ENCODE data around the gene TTC4. TPM values are rescaled to one million over a fixed set of nuclear protein-coding genes. Genes with fewer than 3 reads are reported as not detected.

Gene TTC4
- total RNA-seq, 4 donors from 2014 or later = 16.7 to 59.9 (median 18.2) TPM

GRCh38 chr1:54741531-54741930 lies 25.9 kb downstream of the TTC4 start:
- 82% methylated on average over 4 of the region's 4 CpGs for WGBS
- Histone ChIP-seq H3K36me3 (peaks cover 79% of the 10 kb centered on the region), H3K4me1 (no peaks in the 10 kb centered on the region), H3K4me3 (no peak overlapping the region), H3K9me3 (no peaks in the 10 kb centered on the region), H3K27ac (no peak overlapping the region), H3K27me3 (no peaks in the 10 kb centered on the region)
- TF ChIP-seq POLR2A (IDR thresholded peaks at IDR 0.05) (no peak), POLR2AphosphoS5 (IDR thresholded peaks at IDR 0.05) (no peak), EP300 (IDR thresholded peaks at IDR 0.05) (no peak)
- TF ChIP-seq, protein P1, sequence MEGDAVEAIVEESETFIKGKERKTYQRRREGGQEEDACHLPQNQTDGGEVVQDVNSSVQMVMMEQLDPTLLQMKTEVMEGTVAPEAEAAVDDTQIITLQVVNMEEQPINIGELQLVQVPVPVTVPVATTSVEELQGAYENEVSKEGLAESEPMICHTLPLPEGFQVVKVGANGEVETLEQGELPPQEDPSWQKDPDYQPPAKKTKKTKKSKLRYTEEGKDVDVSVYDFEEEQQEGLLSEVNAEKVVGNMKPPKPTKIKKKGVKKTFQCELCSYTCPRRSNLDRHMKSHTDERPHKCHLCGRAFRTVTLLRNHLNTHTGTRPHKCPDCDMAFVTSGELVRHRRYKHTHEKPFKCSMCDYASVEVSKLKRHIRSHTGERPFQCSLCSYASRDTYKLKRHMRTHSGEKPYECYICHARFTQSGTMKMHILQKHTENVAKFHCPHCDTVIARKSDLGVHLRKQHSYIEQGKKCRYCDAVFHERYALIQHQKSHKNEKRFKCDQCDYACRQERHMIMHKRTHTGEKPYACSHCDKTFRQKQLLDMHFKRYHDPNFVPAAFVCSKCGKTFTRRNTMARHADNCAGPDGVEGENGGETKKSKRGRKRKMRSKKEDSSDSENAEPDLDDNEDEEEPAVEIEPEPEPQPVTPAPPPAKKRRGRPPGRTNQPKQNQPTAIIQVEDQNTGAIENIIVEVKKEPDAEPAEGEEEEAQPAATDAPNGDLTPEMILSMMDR (IDR thresholded peaks at IDR 0.05) = no peak
- DNase-seq (ENCODE audit: low spot score in 2 of 2) = no peak

DNA sequence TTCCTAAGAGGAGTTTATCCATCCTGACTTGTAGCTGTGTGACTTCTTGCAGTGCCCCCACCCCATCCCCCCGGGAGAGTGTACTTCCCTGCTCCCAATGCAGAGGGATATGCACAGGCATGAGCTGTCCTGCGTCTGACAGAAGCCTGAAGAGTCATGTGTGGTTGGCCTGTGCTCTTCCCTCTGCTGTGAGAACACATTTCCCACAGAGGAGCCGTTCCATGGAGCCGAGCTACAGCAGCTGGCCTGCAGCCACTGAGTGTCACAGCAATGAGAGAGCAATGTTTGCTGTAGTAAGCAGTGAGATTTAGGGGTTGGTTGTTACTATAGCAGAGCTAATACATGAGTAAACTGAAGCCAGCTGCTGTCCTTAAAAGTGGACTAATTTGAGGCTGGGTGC lies 26.6 kb downstream of the TTC4 start:
- DNase-seq (ENCODE audit: low spot score in 2 of 2) = no peak
- Histone ChIP-seq H3K36me3 (peaks cover 71% of the 10 kb centered on the region), H3K9me3 (no peaks in the 10 kb centered on the region), H3K27ac (no peak overlapping the region), H3K4me3 (no peak overlapping the region), H3K27me3 (no peaks in the 10 kb centered on the region), H3K4me1 (no peaks in the 10 kb centered on the region)
- WGBS = 51% methylated on average over 4 of the region's 4 CpGs
- TF ChIP-seq POLR2A (IDR thresholded peaks at IDR 0.05) (no peak), EP300 (IDR thresholded peaks at IDR 0.05) (no peak)
- TF ChIP-seq, protein P1 (IDR thresholded peaks at IDR 0.05) = no peak

DNA sequence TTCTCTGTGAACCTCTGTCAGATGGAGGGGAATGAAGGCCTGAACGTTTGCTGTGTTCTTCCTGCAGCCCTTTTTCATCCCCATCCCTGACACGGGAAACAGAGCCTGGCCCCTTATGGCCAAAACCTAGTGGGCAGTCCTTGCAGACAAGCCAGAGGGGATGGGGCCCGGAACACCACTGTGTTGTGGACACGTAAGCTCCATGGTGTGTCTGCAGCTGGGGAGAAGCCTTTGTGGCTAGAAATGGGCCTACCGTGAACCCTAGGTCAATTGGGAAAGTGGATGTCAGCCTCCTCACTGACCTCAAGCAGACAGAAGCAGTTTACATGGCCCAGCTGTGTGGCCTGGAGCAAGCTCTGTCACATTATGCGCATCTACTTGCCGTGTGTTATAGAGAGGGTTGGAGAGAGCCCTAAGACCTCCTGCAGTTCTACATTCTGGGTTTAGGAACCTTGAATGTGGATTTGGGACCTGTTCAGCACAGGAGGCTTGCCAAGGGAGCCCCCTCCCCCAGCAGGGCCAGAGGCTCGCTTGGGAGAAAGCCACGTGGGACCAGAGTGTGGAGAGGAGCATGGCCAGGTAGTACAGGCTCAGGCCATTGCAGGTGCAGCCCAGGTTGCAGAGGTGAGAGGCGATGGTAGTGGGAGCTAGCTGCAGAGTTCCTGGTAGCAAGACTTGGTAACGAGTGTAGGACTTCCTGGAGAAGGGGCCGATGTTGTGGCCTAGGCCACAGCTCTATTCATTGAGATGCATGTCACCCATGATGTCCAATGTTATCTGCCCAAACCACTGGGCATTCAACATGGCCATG lies 28.0 kb downstream of the TTC4 start:
- no peaks in the 10 kb centered on the region for H3K9me3 ChIP-seq
- TF ChIP-seq, protein P1 (IDR thresholded peaks at IDR 0.05) = no peak
- TF ChIP-seq POLR2A (IDR thresholded peaks at IDR 0.05) (no peak), POLR2AphosphoS5 (IDR thresholded peaks at IDR 0.05) (no peak), EP300 (IDR thresholded peaks at IDR 0.05) (no peak)
- WGBS = 84% methylated on average over 11 of the region's 12 CpGs
- no peak for DNase-seq (ENCODE audit: low spot score in 2 of 2)
- H3K36me3 ChIP-seq = peaks cover 58% of the 10 kb centered on the region
- no peak overlapping the region for H3K27ac ChIP-seq
- no peaks in the 10 kb centered on the region for H3K27me3 ChIP-seq
- no peaks in the 10 kb centered on the region for H3K4me1 ChIP-seq
- H3K4me3 ChIP-seq = no peak overlapping the region

DNA sequence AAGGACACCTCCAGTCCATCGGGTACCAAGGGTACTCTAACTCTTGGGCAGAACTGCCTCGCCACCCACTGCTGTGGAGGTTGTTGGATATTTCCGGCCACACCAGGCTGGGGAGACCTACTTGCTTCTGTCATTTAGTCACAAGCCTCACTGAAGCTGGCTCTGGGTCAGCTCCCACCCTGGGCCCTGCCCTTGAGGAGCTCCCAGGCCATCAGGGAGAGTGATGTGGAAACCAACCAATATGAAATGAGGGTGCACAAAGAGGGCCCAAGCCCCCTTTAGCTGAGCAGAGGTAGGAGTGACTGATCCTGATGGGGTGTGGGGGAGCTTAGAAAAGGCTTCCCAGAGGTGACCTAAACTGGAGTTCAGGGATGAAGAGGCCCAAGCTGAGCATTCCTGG lies 29.0 kb downstream of the TTC4 start:
- H3K4me1 ChIP-seq = no peaks in the 10 kb centered on the region
- H3K27me3 ChIP-seq = no peaks in the 10 kb centered on the region
- no CpG with 5 or more reads among the region's 3 CpGs for WGBS
- H3K27ac ChIP-seq = no peak overlapping the region
- peak in 1 of 2 donors; percentile 21 for DNase-seq (ENCODE audit: low spot score in 2 of 2)
- no peak for TF ChIP-seq POLR2AphosphoS5 (IDR thresholded peaks at IDR 0.05)
- TF ChIP-seq POLR2A (IDR thresholded peaks at IDR 0.05) = no peak
- TF ChIP-seq, protein P1 (IDR thresholded peaks at IDR 0.05) = no peak
- no peak overlapping the region for H3K4me3 ChIP-seq
- peaks cover 47% of the 10 kb centered on the region for H3K36me3 ChIP-seq
- no peaks in the 10 kb centered on the region for H3K9me3 ChIP-seq

DNA sequence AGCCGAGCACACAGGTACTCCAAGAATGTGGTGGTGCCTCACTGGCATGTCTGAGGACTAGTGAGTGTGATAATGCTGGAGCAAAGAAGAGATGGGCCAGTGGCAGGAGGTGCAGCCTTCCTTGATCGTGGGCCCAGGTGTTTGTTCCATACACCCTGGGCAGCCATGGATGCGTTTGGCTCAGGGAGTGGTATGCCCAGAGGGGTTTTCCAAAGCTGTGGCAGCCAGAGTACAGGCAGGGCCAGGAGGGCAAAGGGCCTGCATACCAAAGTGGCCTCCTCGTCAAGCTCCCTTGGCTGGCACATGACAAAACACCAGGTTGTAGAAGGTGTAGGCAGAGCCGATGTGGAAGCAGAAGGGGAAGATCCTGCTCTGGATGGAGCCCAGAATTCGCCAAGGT lies 29.6 kb downstream of the TTC4 start:
- TF ChIP-seq, protein P1 (IDR thresholded peaks at IDR 0.05) = no peak
- TF ChIP-seq POLR2A (IDR thresholded peaks at IDR 0.05) (no peak), POLR2AphosphoS5 (IDR thresholded peaks at IDR 0.05) (no peak), EP300 (IDR thresholded peaks at IDR 0.05) (no peak)
- Histone ChIP-seq H3K36me3 (peaks cover 41% of the 10 kb centered on the region), H3K27ac (no peak overlapping the region), H3K4me1 (no peaks in the 10 kb centered on the region), H3K4me3 (no peak overlapping the region), H3K9me3 (no peaks in the 10 kb centered on the region), H3K27me3 (no peaks in the 10 kb centered on the region)
- 59% methylated on average over 6 of the region's 6 CpGs for WGBS
- peak in 1 of 2 donors; percentile 40 for DNase-seq (ENCODE audit: low spot score in 2 of 2)

Data from suprapubic skin (tissue), 4 donors.